ENCODE data around the gene KCNMA1. TPM values are rescaled to one million over a fixed set of nuclear protein-coding genes. Genes with fewer than 3 reads are reported as not detected.

The KCNMA1 gene
- total and polyA plus RNA-seq, 10 donors: 9.3 to 114 (median 51.5) TPM

GRCh38 chr10:77284797-77285196 lies 352.8 kb downstream of the KCNMA1 start:
- H3K4me3 ChIP-seq: no peak overlapping the region
- H3K9me3 ChIP-seq: peaks cover 0 to 2% (median 0%) of the 10 kb centered on the region in 8 donors
- TF ChIP-seq POLR2AphosphoS5 (IDR thresholded peaks at IDR 0.05): no peak
- TF ChIP-seq CTCF (IDR thresholded peaks at IDR 0.05 in 8 of 11, conservative IDR thresholded peaks at IDR 0.05 in 3 of 11): no peak
- TF ChIP-seq POLR2A (IDR thresholded peaks at IDR 0.05): no peak
- DNase-seq: no peak
- intact Hi-C loops (cut with DNase I; ENCODE audit: low total_unique reads): no loop called here
- peaks cover 0 to 38% (median 6%) of the 10 kb centered on the region in 7 donors for H3K27me3 ChIP-seq (replicated peaks in 1 of 7)
- peaks cover 0 to 15% (median 4%) of the 10 kb centered on the region in 6 donors for H3K4me1 ChIP-seq
- 89 to 94% (median 90%) methylated on average over 6 of the region's 6 CpGs for WGBS, 5 donors
- no peaks in the 10 kb centered on the region for H3K36me3 ChIP-seq
- H3K27ac ChIP-seq: no peak overlapping the region

GRCh38 chr10:77283326-77283725 lies 354.3 kb downstream of the KCNMA1 start:
- no peaks in the 10 kb centered on the region for H3K36me3 ChIP-seq

GRCh38 chr10:77282163-77282562 lies 355.4 kb downstream of the KCNMA1 start:
- Histone ChIP-seq H3K27ac (no peak overlapping the region), H3K4me1 (peaks cover 0 to 9% (median 2%) of the 10 kb centered on the region in 6 donors), H3K36me3 (no peaks in the 10 kb centered on the region), H3K9me3 (peaks cover 0 to 5% (median 0%) of the 10 kb centered on the region in 8 donors), H3K4me3 (no peak overlapping the region), H3K27me3 (replicated peaks in 1 of 7) (peaks cover 0 to 38% (median 6%) of the 10 kb centered on the region in 7 donors)
- DNase-seq: no peak
- 43 to 57% (median 51%) methylated on average over 2 of the region's 2 CpGs for whole genome bisulfite sequencing, 5 donors
- TF ChIP-seq POLR2AphosphoS5 (IDR thresholded peaks at IDR 0.05): no peak
- TF ChIP-seq CTCF (IDR thresholded peaks at IDR 0.05 in 8 of 11, conservative IDR thresholded peaks at IDR 0.05 in 3 of 11): no peak
- TF ChIP-seq POLR2A (IDR thresholded peaks at IDR 0.05): no peak
- intact Hi-C loops (cut with DNase I; ENCODE audit: low total_unique reads): no loop called here

More at GRCh38 chr10:77283326-77283725, 354.3 kb downstream of the KCNMA1 start:
- 51 to 61% (median 58%) methylated on average over 3 of the region's 3 CpGs for WGBS, 5 donors
- H3K4me3 ChIP-seq: no peak overlapping the region
- DNase-seq: no peak
- no peak overlapping the region for H3K27ac ChIP-seq
- peaks cover 0 to 38% (median 6%) of the 10 kb centered on the region in 7 donors for H3K27me3 ChIP-seq (replicated peaks in 1 of 7)
- peaks cover 0 to 15% (median 4%) of the 10 kb centered on the region in 6 donors for H3K4me1 ChIP-seq
- TF ChIP-seq CTCF (IDR thresholded peaks at IDR 0.05 in 8 of 11, conservative IDR thresholded peaks at IDR 0.05 in 3 of 11) (no peak), POLR2A (IDR thresholded peaks at IDR 0.05) (no peak), POLR2AphosphoS5 (IDR thresholded peaks at IDR 0.05) (no peak)
- H3K9me3 ChIP-seq: peaks cover 0 to 5% (median 0%) of the 10 kb centered on the region in 8 donors
- intact Hi-C loops (cut with DNase I; ENCODE audit: low total_unique reads): no loop called here

- H3K27ac ChIP-seq: no peak overlapping the region
- 14 to 29% (median 25%) methylated on average over 4 of the region's 4 CpGs for WGBS, 5 donors
- H3K4me1 ChIP-seq: peaks cover 0 to 7% (median 0%) of the 10 kb centered on the region in 6 donors
- H3K9me3 ChIP-seq: peaks cover 0 to 5% (median 0%) of the 10 kb centered on the region in 8 donors
- DNase-seq: no peak
- intact Hi-C loops (cut with DNase I; ENCODE audit: low total_unique reads): no loop called here
- H3K36me3 ChIP-seq: no peaks in the 10 kb centered on the region
- no peak for TF ChIP-seq POLR2AphosphoS5 (IDR thresholded peaks at IDR 0.05)
- TF ChIP-seq CTCF (IDR thresholded peaks at IDR 0.05 in 8 of 11, conservative IDR thresholded peaks at IDR 0.05 in 3 of 11): no peak
- TF ChIP-seq POLR2A (IDR thresholded peaks at IDR 0.05): no peak
- H3K4me3 ChIP-seq: no peak overlapping the region
- peaks cover 0 to 38% (median 6%) of the 10 kb centered on the region in 7 donors for H3K27me3 ChIP-seq (replicated peaks in 1 of 7)
Observed at GRCh38 chr10:77281719-77282118, 355.9 kb downstream of the KCNMA1 start.
